Ishikawa (cell line): ENCODE measurements around the gene MTERF4.

ENCODE experiments used
- CEBPB ChIP-seq: IDR thresholded peaks from 2 replicates; pipeline ENCODE4 v1.6.1; 2012
- CREB1 ChIP-seq: IDR thresholded peaks from 2 replicates; pipeline ENCODE4 v1.6.1; 2012; ENCODE audit warnings: low read depth
- EGR1 ChIP-seq: IDR thresholded peaks from 2 replicates; pipeline ENCODE4 v1.6.1; 2012
- EP300 ChIP-seq: IDR thresholded peaks from 2 replicates; pipeline ENCODE4 v1.6.1; 2012; ENCODE audit warnings: borderline replicate concordance
- FOXM1 ChIP-seq: IDR thresholded peaks from 2 replicates; pipeline ENCODE4 v1.6.1; 2012; ENCODE audit warnings: low read depth, borderline replicate concordance
- MAX ChIP-seq: IDR thresholded peaks from 2 replicates; pipeline ENCODE4 v1.6.1; 2012
- NFIC ChIP-seq: IDR thresholded peaks from 2 replicates; pipeline ENCODE4 v1.6.1; 2012
- RAD21 ChIP-seq: IDR thresholded peaks from 2 replicates; pipeline ENCODE4 v1.6.1; 2012; ENCODE audit warnings: low read depth
- REST ChIP-seq: IDR thresholded peaks from 2 replicates; pipeline ENCODE4 v1.6.1; 2012; ENCODE audit warnings: low read depth, mild to moderate bottlenecking
- TAF1 ChIP-seq: IDR thresholded peaks from 2 replicates; pipeline ENCODE4 v1.6.1; 2012; ENCODE audit warnings: low read depth, mild to moderate bottlenecking
- TCF12 ChIP-seq: IDR thresholded peaks from 2 replicates; pipeline ENCODE4 v1.6.1; 2012; ENCODE audit warnings: low read depth
- TEAD4 ChIP-seq: IDR thresholded peaks from 2 replicates; pipeline ENCODE4 v1.6.1; 2012
- USF1 ChIP-seq: IDR thresholded peaks from 2 replicates; pipeline ENCODE4 v1.6.1; 2012
- YY1 ChIP-seq: IDR thresholded peaks from 2 replicates; pipeline ENCODE4 v1.6.1; 2012; ENCODE audit warnings: low read depth
- ZBTB7A ChIP-seq: IDR thresholded peaks from 2 replicates; pipeline ENCODE4 v1.6.1; 2012; ENCODE audit warnings: low read depth

The MTERF4 gene

GRCh38 chr2:241102239-241102803, at the start of gene MTERF4:
Gene MTERF4, minus strand, starts transcription at chr2:241102287. Its CDS starts 14 bp downstream, at chr2:241102273.
- TF ChIP-seq ZBTB7A (0 out of 2 replicates have a peak, but pooled peaks have one; percentile 39), NFIC (peak; percentile 65; the same call in 1 of the 2 replicates), EP300 (peak; percentile 60; the same call in 1 of the 2 replicates), USF1 (peak; percentile 77), TEAD4 (peak; percentile 69; the same call in 1 of the 2 replicates), RAD21 (peak; percentile 11; the same call in 1 of the 2 replicates), MAX (peak; percentile 94), TCF12 (peak; percentile 90), REST (no peak), YY1 (peak; percentile 95), CEBPB (peak; percentile 49; the same call in 1 of the 2 replicates), EGR1 (peak; percentile 66), CREB1 (no peak), FOXM1 (peak; percentile 53; the same call in 1 of the 2 replicates), TAF1 (peak; percentile 96)

GRCh38 chr2:241150660-241151530, 48.8 kb upstream of the MTERF4 start:
- TF ChIP-seq TEAD4 (no peak), TCF12 (no peak), REST (no peak), MAX (no peak; the same call in 1 of the 2 replicates), NFIC (no peak), FOXM1 (no peak), EGR1 (0 out of 2 replicates have a peak, but pooled peaks have one; percentile 24), TAF1 (no peak), EP300 (no peak), RAD21 (no peak), USF1 (peak; percentile 54; the same call in 1 of the 2 replicates)

GRCh38 chr2:241149925-241150659, 48.0 kb upstream of the MTERF4 start, which contains the start of gene PPP1R7:
Gene PPP1R7, plus strand, starts transcription at chr2:241150467. Its CDS starts 29 bp downstream, at chr2:241150496.
- 0 out of 2 replicates have a peak, but pooled peaks have one; percentile 30 for TF ChIP-seq CREB1
- peak; percentile 65 for TF ChIP-seq MAX
- TF ChIP-seq TCF12: 0 out of 2 replicates have a peak, but pooled peaks have one; percentile 12
- no peak for TF ChIP-seq ZBTB7A
- no peak; the same call in 1 of the 2 replicates for TF ChIP-seq USF1
- peak; percentile 96 for TF ChIP-seq YY1
- peak; percentile 31; the same call in 1 of the 2 replicates for TF ChIP-seq EGR1
- no peak for TF ChIP-seq EP300
- peak; percentile 93 for TF ChIP-seq TAF1
- no peak for TF ChIP-seq FOXM1
- no peak for TF ChIP-seq REST
